SK-N-SH (cell line): ENCODE data around the gene OR1M1. TPM values are rescaled to one million over a fixed set of nuclear protein-coding genes. Genes with fewer than 3 reads are reported as not detected.

ENCODE experiments used
- CTCF ChIA-PET: fragments of 300-600, 350-600 bp; formaldehyde crosslinking; extraction: SDS; loops from one replicate; lab custom pipeline; 2021; lab: Yijun Ruan, JAX
- POLR2A ChIA-PET: fragments of 350-600 bp; sonication (Branson Sonifier 250); formaldehyde crosslinking; extraction: SDS; loops from one replicate; lab custom pipeline; 2020; ENCODE audit warnings: antibody characterized with exemption, inconsistent platforms; lab: Yijun Ruan, JAX
- DNase-seq: peaks from one replicate; pipeline ENCODE4 v3.0.0; 2012
- H2AFZ ChIP-seq: fragments of 200-600 bp; sonication (generic); 2 replicates; pipeline ENCODE4 v1.8.1; 2016; ENCODE audit warnings: antibody characterized with exemption, mild to moderate bottlenecking, low read depth
- H3F3A ChIP-seq: fragments of 200-600 bp; sonication (generic); replicated peaks from 2 replicates; pipeline ENCODE3; 2016; ENCODE audit warnings: antibody characterized with exemption, mild to moderate bottlenecking; ENCODE audit not compliant: insufficient read depth
- H3K27ac ChIP-seq, 2 experiments: fragments of 200-500 bp in 1 of 2; fragments of 200-600 bp in 1 of 2; sonication (Bioruptor generic) in 1 of 2; sonication (generic), shearing (Covaris generic) in 1 of 2; 2 replicates each; pipeline versions ENCODE4 v1.5.1 to v1.6.1; 2014 to 2016; ENCODE audit warnings: low read depth in 2 of 2, inconsistent platforms in 1 of 2, low read length in 1 of 2, mild to moderate bottlenecking in 1 of 2, mixed read lengths in 1 of 2
- H3K27me3 ChIP-seq: fragments of 200-600 bp; sonication (generic), shearing (Covaris generic); 2 replicates; pipeline ENCODE4 v1.6.1; 2016; ENCODE audit warnings: mixed run types; ENCODE audit not compliant: insufficient read depth
- H3K36me3 ChIP-seq, 2 experiments: fragments of 200-500 bp in 1 of 2; fragments of 200-600 bp in 1 of 2; sonication (Bioruptor generic) in 1 of 2; sonication (generic) in 1 of 2; replicated peaks in 1 of 2; 2 replicates each; pipeline versions ENCODE3 to v1.5.1; 2014 to 2016; ENCODE audit warnings: low read length in 1 of 2, mild to moderate bottlenecking in 1 of 2; ENCODE audit not compliant: insufficient read depth in 2 of 2, control insufficient read depth in 1 of 2
- H3K4me1 ChIP-seq, 2 experiments: fragments of 200-500 bp in 1 of 2; fragments of 200-600 bp in 1 of 2; sonication (Bioruptor generic) in 1 of 2; sonication (generic), shearing (Covaris generic) in 1 of 2; 2 replicates each; pipeline versions ENCODE4 v1.5.1 to v1.6.1; 2014 to 2016; ENCODE audit warnings: low read depth in 1 of 2, low read length in 1 of 2, mixed run types in 1 of 2; ENCODE audit not compliant: insufficient read depth in 2 of 2, control insufficient read depth in 1 of 2
- H3K4me2 ChIP-seq: fragments of 200-600 bp; sonication (generic), shearing (Covaris generic); 2 replicates; pipeline ENCODE4 v1.6.1; 2017; ENCODE audit warnings: mixed run types
- H3K4me3 ChIP-seq, 2 experiments: fragments of 200-500 bp in 1 of 2; fragments of 200-600 bp in 1 of 2; sonication (Bioruptor generic) in 1 of 2; sonication (generic), shearing (Covaris generic) in 1 of 2; 2 replicates each; pipeline versions ENCODE4 v1.5.1 to v1.8.1; 2014 to 2016; ENCODE audit warnings: low read depth in 2 of 2, inconsistent platforms in 1 of 2, low read length in 1 of 2, mild to moderate bottlenecking in 1 of 2, mixed read lengths in 1 of 2, moderate library complexity in 1 of 2
- H3K79me2 ChIP-seq: fragments of 200-600 bp; sonication (generic); 2 replicates; pipeline ENCODE4 v1.8.1; 2017; ENCODE audit warnings: mild to moderate bottlenecking; ENCODE audit not compliant: insufficient read depth
- H3K9ac ChIP-seq: fragments of 200-600 bp; sonication (generic); 2 replicates; pipeline ENCODE4 v1.6.1; 2017; ENCODE audit warnings: mixed run types
- H3K9me2 ChIP-seq: fragments of 200-600 bp; sonication (generic); 2 replicates; pipeline ENCODE4 v1.6.1; 2017; ENCODE audit warnings: mixed run types
- H3K9me3 ChIP-seq: fragments of 200-600 bp; sonication (generic); 2 replicates; pipeline ENCODE4 v1.6.1; 2017; ENCODE audit warnings: mixed run types, mild to moderate bottlenecking, moderate library complexity
- H4K20me1 ChIP-seq: fragments of 200-600 bp; sonication (generic); 2 replicates; pipeline ENCODE4 v1.6.1; 2017; ENCODE audit warnings: mild to moderate bottlenecking, mixed run types; ENCODE audit not compliant: insufficient read depth
- ELF1 ChIP-seq: IDR thresholded peaks from 2 replicates; pipeline ENCODE4 v1.4.0; 2012
- EZH2phosphoT487 ChIP-seq: fragments of 200-600 bp; sonication (generic); IDR thresholded peaks from 2 replicates; pipeline ENCODE4 v1.6.1; 2017; ENCODE audit warnings: low read depth, mixed run types, mild to moderate bottlenecking, antibody characterized with exemption, moderate library complexity, borderline replicate concordance
- FOXJ3 ChIP-seq: sonication (generic); formaldehyde crosslinking; IDR thresholded peaks from 2 replicates; pipeline ENCODE4 v1.5.1; 2020; ENCODE audit warnings: mild to moderate bottlenecking, missing genetic modification reagents
- GATA2 ChIP-seq: sonication (generic); formaldehyde crosslinking; IDR thresholded peaks from 2 replicates; pipeline ENCODE4 v1.5.0; 2020; ENCODE audit warnings: mild to moderate bottlenecking, missing genetic modification reagents
- MEF2A ChIP-seq: IDR thresholded peaks from 2 replicates; pipeline ENCODE4 v1.4.0; 2012; ENCODE audit warnings: low read depth, borderline replicate concordance
- NFIC ChIP-seq: IDR thresholded peaks from 2 replicates; pipeline ENCODE4 v1.4.0; 2012; ENCODE audit warnings: borderline replicate concordance
- NRF1 ChIP-seq: IDR thresholded peaks from 2 replicates; pipeline ENCODE4 v1.6.1; 2012; ENCODE audit warnings: low read depth, mild to moderate bottlenecking, low read length
- POLR2AphosphoS5 ChIP-seq: IDR thresholded peaks from 2 replicates; pipeline ENCODE4 v1.6.1; 2012; ENCODE audit warnings: low read depth, low read length
- RFX5 ChIP-seq: IDR thresholded peaks from 2 replicates; pipeline ENCODE4 v1.6.1; 2012; ENCODE audit warnings: mild to moderate bottlenecking, improper control_type of control experiment, low read length
- RXRA ChIP-seq: IDR thresholded peaks from 2 replicates; pipeline ENCODE4 v1.4.0; 2012; ENCODE audit warnings: low read depth, mild to moderate bottlenecking, borderline replicate concordance
- SIN3A ChIP-seq: IDR thresholded peaks from 2 replicates; pipeline ENCODE4 v1.6.1; 2012; ENCODE audit warnings: low read depth, mild to moderate bottlenecking, low read length, moderate library complexity, borderline replicate concordance
- YY1 ChIP-seq: IDR thresholded peaks from 2 replicates; pipeline ENCODE4 v1.4.0; 2012; ENCODE audit warnings: low read depth, mild to moderate bottlenecking
- WGBS: methylation state at CpG from one replicate; pipeline ENCODE4 v1.1.6; 2017; ENCODE audit warnings: low lambda C conversion rate; 5-methylcytosine and 5-hydroxymethylcytosine counted together
- polyA plus RNA-seq, 3 experiments: library from polyadenylated mRNA; depleted of rRNA; stranded (reverse); fragments of >200 nt; gene quantifications; 2 replicates each; pipeline ENCODE4 v1.2.3, GENCODE V29; 2012
- TF ChIP-seq, protein P1 (sequence below): IDR thresholded peaks from 2 replicates; pipeline ENCODE4 v1.4.0; 2012; ENCODE audit warnings: low read depth, borderline replicate concordance
- TF ChIP-seq, protein P2 (sequence below): IDR thresholded peaks from 2 replicates; pipeline ENCODE4 v1.6.1; 2012; ENCODE audit warnings: mild to moderate bottlenecking, low read depth, low read length, moderate library complexity
- TF ChIP-seq, protein P3 (sequence below): fragments of 150-350 bp; IDR thresholded peaks from 2 replicates; pipeline ENCODE4 v1.6.1; 2017; ENCODE audit warnings: antibody characterized with exemption, low read length, low read depth, borderline replicate concordance

OR1M1 gene
- polyA plus RNA-seq, 1 of the 3 experiments (the other 2 are of a cell fraction): not detected

DNA sequence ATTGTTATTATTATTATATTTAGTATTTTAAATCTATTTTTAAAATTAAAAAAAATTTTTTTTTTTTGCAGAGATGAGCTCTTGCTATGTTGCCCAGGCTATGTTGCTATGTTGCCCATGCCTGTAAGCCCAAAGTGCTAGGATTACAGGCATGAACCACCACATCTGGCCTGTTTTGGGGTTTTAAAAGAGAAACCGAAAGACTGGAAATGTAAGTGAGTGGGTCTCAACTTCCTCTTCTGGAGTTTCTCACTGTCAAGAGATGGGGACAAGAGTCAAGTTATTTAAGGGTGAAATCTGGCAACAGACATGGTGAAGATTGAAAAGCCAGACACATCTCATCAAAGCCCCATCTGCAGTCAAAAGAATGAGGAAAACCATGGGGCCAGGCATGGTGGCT is 44.1 kb downstream of the OR1M1 start:
- Histone ChIP-seq H3K9me2 (no peaks in the 10 kb centered on the region), H3K4me3 (no peak overlapping the region), H3K4me2 (no peak overlapping the region), H3K4me1 (no peaks in the 10 kb centered on the region), H3K9me3 (no peaks in the 10 kb centered on the region), H3K27me3 (peaks cover 40% of the 10 kb centered on the region; the same call in 1 of the 2 replicates), H2AFZ (no peak overlapping the region), H3K9ac (no peak overlapping the region), H3K27ac (no peak overlapping the region), H3K79me2 (no peaks in the 10 kb centered on the region), H3F3A (no peaks in the 10 kb centered on the region), H4K20me1 (no peaks in the 10 kb centered on the region), H3K36me3 (no peaks in the 10 kb centered on the region)
- 5% methylated on average over 1 of the region's 1 CpG for WGBS
- TF ChIP-seq POLR2AphosphoS5 (no peak), RFX5 (no peak), MEF2A (no peak), NFIC (no peak), SIN3A (no peak), YY1 (no peak), GATA2 (CRISPR knock-in tag) (no peak), ELF1 (no peak), FOXJ3 (CRISPR knock-in tag) (no peak), NRF1 (no peak), EZH2phosphoT487 (no peak), RXRA (no peak)
- TF ChIP-seq, protein P1, sequence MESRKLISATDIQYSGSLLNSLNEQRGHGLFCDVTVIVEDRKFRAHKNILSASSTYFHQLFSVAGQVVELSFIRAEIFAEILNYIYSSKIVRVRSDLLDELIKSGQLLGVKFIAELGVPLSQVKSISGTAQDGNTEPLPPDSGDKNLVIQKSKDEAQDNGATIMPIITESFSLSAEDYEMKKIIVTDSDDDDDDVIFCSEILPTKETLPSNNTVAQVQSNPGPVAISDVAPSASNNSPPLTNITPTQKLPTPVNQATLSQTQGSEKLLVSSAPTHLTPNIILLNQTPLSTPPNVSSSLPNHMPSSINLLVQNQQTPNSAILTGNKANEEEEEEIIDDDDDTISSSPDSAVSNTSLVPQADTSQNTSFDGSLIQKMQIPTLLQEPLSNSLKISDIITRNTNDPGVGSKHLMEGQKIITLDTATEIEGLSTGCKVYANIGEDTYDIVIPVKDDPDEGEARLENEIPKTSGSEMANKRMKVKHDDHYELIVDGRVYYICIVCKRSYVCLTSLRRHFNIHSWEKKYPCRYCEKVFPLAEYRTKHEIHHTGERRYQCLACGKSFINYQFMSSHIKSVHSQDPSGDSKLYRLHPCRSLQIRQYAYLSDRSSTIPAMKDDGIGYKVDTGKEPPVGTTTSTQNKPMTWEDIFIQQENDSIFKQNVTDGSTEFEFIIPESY: no peak
- TF ChIP-seq, protein P2, sequence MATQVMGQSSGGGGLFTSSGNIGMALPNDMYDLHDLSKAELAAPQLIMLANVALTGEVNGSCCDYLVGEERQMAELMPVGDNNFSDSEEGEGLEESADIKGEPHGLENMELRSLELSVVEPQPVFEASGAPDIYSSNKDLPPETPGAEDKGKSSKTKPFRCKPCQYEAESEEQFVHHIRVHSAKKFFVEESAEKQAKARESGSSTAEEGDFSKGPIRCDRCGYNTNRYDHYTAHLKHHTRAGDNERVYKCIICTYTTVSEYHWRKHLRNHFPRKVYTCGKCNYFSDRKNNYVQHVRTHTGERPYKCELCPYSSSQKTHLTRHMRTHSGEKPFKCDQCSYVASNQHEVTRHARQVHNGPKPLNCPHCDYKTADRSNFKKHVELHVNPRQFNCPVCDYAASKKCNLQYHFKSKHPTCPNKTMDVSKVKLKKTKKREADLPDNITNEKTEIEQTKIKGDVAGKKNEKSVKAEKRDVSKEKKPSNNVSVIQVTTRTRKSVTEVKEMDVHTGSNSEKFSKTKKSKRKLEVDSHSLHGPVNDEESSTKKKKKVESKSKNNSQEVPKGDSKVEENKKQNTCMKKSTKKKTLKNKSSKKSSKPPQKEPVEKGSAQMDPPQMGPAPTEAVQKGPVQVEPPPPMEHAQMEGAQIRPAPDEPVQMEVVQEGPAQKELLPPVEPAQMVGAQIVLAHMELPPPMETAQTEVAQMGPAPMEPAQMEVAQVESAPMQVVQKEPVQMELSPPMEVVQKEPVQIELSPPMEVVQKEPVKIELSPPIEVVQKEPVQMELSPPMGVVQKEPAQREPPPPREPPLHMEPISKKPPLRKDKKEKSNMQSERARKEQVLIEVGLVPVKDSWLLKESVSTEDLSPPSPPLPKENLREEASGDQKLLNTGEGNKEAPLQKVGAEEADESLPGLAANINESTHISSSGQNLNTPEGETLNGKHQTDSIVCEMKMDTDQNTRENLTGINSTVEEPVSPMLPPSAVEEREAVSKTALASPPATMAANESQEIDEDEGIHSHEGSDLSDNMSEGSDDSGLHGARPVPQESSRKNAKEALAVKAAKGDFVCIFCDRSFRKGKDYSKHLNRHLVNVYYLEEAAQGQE: no peak
- TF ChIP-seq, protein P3, sequence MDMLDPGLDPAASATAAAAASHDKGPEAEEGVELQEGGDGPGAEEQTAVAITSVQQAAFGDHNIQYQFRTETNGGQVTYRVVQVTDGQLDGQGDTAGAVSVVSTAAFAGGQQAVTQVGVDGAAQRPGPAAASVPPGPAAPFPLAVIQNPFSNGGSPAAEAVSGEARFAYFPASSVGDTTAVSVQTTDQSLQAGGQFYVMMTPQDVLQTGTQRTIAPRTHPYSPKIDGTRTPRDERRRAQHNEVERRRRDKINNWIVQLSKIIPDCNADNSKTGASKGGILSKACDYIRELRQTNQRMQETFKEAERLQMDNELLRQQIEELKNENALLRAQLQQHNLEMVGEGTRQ: no peak
- DNase-seq: no peak
- POLR2A ChIA-PET: no interaction called here
- CTCF ChIA-PET: no interaction called here
